ENCODE results near the gene GRAP2.

GRCh38 chr22:39996732-39997131 lies 95.8 kb downstream of the GRAP2 start:
- no peak for TF ChIP-seq CTCF (conservative IDR thresholded peaks at IDR 0.05; ENCODE audit: low read depth, low read length)
- no peak for TF ChIP-seq NFE2L2 (IDR thresholded peaks at IDR 0.05; ENCODE audit: low read depth, low read length)
- no peak for TF ChIP-seq RAD21 (IDR thresholded peaks at IDR 0.05; ENCODE audit: low read length)
